Mesenteric fat pad (tissue), 1 donor: Measurements from ENCODE around the gene CATSPERD. TPM values are rescaled to one million over a fixed set of nuclear protein-coding genes. Genes with fewer than 3 reads are reported as not detected.

Experiments
- DNase-seq: peaks from one replicate; pipeline ENCODE4 v3.0.0-alpha.2; 2020; ENCODE audit warnings: low spot score
- total RNA-seq: library from RNA; stranded (reverse); fragmentation: NEBNext Ultra II Directional; extraction: Animal tissue kit (Norgen Biotek cat#: 25700); gene quantifications from one replicate; pipeline ENCODE4 v1.2.1, GENCODE V29; 2021
- donor health status: DM: yes; HTN: yes; CAD: no.

CATSPERD gene
- total RNA-seq, 1 donor from 2014 or later = not detected

GRCh38 chr19:5686326-5686646 lies 34.2 kb upstream of the CATSPERD start:
- no peak for DNase-seq

GRCh38 chr19:5686647-5687359 lies 33.6 kb upstream of the CATSPERD start:
- DNase-seq = peak; percentile 100

GRCh38 chr19:5687360-5688198 lies 32.9 kb upstream of the CATSPERD start:
- DNase-seq = peak; percentile 90

GRCh38 chr19:5688262-5688881 lies 32.1 kb upstream of the CATSPERD start:
- peak; percentile 79 for DNase-seq

- DNase-seq = peak; percentile 100
Observed at GRCh38 chr19:5690125-5690954, 30.1 kb upstream of the CATSPERD start, which contains the start of gene RPL36. RPL36 (plus strand) TSS chr19:5690295; CDS start chr19:5690508, 213 bp downstream.

GRCh38 chr19:5690955-5691821 lies 29.2 kb upstream of the CATSPERD start:
- DNase-seq = peak; percentile 89

- DNase-seq = peak; percentile 87
Observed at GRCh38 chr19:5691822-5692722, 28.4 kb upstream of the CATSPERD start.

GRCh38 chr19:5692723-5693194 lies 27.7 kb upstream of the CATSPERD start:
- DNase-seq = no peak

GRCh38 chr19:5693195-5694166 lies 27.0 kb upstream of the CATSPERD start:
- no peak for DNase-seq

- no peak for DNase-seq
Observed at GRCh38 chr19:5694167-5694955, 26.1 kb upstream of the CATSPERD start.

- DNase-seq = peak; percentile 87
Observed at GRCh38 chr19:5694956-5695648, 25.3 kb upstream of the CATSPERD start.

GRCh38 chr19:5695649-5696195 lies 24.7 kb upstream of the CATSPERD start:
- DNase-seq = peak; percentile 86

GRCh38 chr19:5696196-5697021 lies 24.0 kb upstream of the CATSPERD start:
- DNase-seq = peak; percentile 88

- no peak for DNase-seq
Observed at GRCh38 chr19:5697022-5697889, 23.2 kb upstream of the CATSPERD start.
